Kidney (tissue), 14 donors: Measurements from ENCODE around the gene FLII. TPM values are rescaled to one million over a fixed set of nuclear protein-coding genes. Genes with fewer than 3 reads are reported as not detected.

Source experiments
- DNase-seq, 5 donors: peaks; one replicate each; pipeline ENCODE4 v3.0.0-alpha.2; 2013 to 2020
- FAIRE-seq: peaks from 2 replicates; lab custom pipeline; 2012; peaks lifted over from hg19 to GRCh38; lab: Jason Lieb, UNC
- H3K27ac ChIP-seq, 2 donors: one replicate each; pipeline ENCODE4 v1.7.0; 2013; ENCODE audit warnings: low read depth in 2 of 2, low read length in 2 of 2, inconsistent platforms in 1 of 2
- H3K27me3 ChIP-seq: one replicate; pipeline ENCODE4 v1.7.1; 2013; ENCODE audit warnings: low read length, inconsistent platforms; ENCODE audit not compliant: control insufficient read depth, insufficient read depth
- H3K36me3 ChIP-seq, 3 donors: one replicate each; pipeline versions ENCODE4 v1.7.0 to v1.7.1; 2013; ENCODE audit warnings: low read length in 3 of 3, control low read depth in 1 of 3, inconsistent platforms in 1 of 3; ENCODE audit not compliant: insufficient read depth in 3 of 3, control insufficient read depth in 2 of 3
- H3K4me1 ChIP-seq, 3 donors: one replicate each; pipeline versions ENCODE4 v1.7.0 to v1.7.1; 2013; ENCODE audit warnings: low read length in 3 of 3, inconsistent platforms in 1 of 3, low read depth in 1 of 3; ENCODE audit not compliant: control insufficient read depth in 2 of 3, insufficient read depth in 2 of 3
- H3K4me3 ChIP-seq, 3 donors: one replicate each; pipeline versions ENCODE4 v1.7.0 to v1.8.1; 2013; ENCODE audit warnings: low read length in 3 of 3, control low read depth in 1 of 3, inconsistent platforms in 1 of 3
- H3K9ac ChIP-seq, 3 donors: one replicate each; pipeline versions ENCODE4 v1.7.0 to v1.7.1; 2013; ENCODE audit warnings: low read length in 3 of 3, control low read depth in 1 of 3, inconsistent platforms in 1 of 3
- H3K9me3 ChIP-seq, 3 donors: one replicate each; pipeline versions ENCODE4 v1.7.0 to v1.7.1; 2013; ENCODE audit warnings: low read length in 3 of 3, control low read depth in 1 of 3, inconsistent platforms in 1 of 3; ENCODE audit not compliant: control insufficient read depth in 2 of 3, insufficient read depth in 1 of 3
- intact Hi-C: fragments of 100-400 bp; cut with DNase I; formaldehyde crosslinking; loops from one replicate; pipeline ENCODE4 v1.11.1; 2022
- polyA plus RNA-seq: library from polyadenylated mRNA; stranded (reverse); fragments of 350-450 nt; fragmentation: Illumina TruSeq; extraction: RNeasy Lipid Tissue Mini Kit (QIAGEN cat#74804); gene quantifications from one replicate; pipeline ENCODE4 v1.2.3, GENCODE V29; 2014; ENCODE audit warnings: low read depth, low replicate concordance; ENCODE audit not compliant: insufficient read depth
- total RNA-seq: library from RNA; stranded (reverse); fragmentation: NEBNext Ultra II Directional; extraction: Animal tissue kit (Norgen Biotek cat#: 25700); gene quantifications from one replicate; pipeline ENCODE4 v1.2.1, GENCODE V29; 2021
- TF ChIP-seq, protein P1 (sequence below): IDR thresholded peaks from 3 replicates; pipeline ENCODE4 v1.5.1; 2012; ENCODE audit warnings: mild to moderate bottlenecking, moderate library complexity, borderline replicate concordance; ENCODE audit not compliant: insufficient read depth; ENCODE audit errors: extremely low read depth
- donor health status: control.
- donor health status: control.
- donor health status: control.
- donor health status: control.
- donor health status: control.
- donor health status: DM: yes; HTN: yes; CAD: no.
- donor health status: Normal renal cell carcinoma (clear cell type).

Gene FLII
- total and polyA plus RNA-seq, 2 donors from 2014 or later: 139 to 301 TPM

DNA sequence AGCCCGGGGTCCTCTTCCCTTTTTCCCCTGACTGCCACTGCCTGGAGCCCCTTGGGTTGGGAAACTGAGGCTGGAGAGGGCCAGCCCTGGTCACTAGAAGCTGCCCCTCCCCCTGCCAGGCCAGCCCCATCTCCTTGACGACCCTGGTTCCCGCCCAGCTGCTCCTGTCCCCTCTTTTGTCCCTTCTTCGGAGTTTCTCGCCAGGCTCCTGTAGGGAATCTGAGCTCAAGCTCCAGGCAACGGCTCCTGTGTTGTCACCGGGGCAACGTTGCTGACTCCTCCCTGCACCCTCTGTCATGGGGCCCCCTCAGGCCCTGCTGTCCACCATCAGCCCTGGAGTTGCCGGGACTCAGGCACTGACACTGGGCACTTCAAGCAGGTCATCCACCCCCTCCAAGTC, 27.4 kb downstream of the FLII start:
- DNase-seq (peak in 4 of 5 donors; percentile 50 to 67 (median 58)), FAIRE-seq (no peak)
- H3K9ac ChIP-seq: no peak overlapping the region
- peaks cover 0 to 5% (median 3%) of the 10 kb centered on the region in 3 donors for H3K36me3 ChIP-seq
- H3K27ac ChIP-seq: no peak overlapping the region
- intact Hi-C loops: no loop called here
- H3K4me1 ChIP-seq: peaks cover 0 to 4% (median 3%) of the 10 kb centered on the region in 3 donors
- TF ChIP-seq, protein P1, sequence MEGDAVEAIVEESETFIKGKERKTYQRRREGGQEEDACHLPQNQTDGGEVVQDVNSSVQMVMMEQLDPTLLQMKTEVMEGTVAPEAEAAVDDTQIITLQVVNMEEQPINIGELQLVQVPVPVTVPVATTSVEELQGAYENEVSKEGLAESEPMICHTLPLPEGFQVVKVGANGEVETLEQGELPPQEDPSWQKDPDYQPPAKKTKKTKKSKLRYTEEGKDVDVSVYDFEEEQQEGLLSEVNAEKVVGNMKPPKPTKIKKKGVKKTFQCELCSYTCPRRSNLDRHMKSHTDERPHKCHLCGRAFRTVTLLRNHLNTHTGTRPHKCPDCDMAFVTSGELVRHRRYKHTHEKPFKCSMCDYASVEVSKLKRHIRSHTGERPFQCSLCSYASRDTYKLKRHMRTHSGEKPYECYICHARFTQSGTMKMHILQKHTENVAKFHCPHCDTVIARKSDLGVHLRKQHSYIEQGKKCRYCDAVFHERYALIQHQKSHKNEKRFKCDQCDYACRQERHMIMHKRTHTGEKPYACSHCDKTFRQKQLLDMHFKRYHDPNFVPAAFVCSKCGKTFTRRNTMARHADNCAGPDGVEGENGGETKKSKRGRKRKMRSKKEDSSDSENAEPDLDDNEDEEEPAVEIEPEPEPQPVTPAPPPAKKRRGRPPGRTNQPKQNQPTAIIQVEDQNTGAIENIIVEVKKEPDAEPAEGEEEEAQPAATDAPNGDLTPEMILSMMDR: no peak
- H3K4me3 ChIP-seq: no peak overlapping the region
- no peaks in the 10 kb centered on the region for H3K27me3 ChIP-seq
- no peaks in the 10 kb centered on the region for H3K9me3 ChIP-seq

DNA sequence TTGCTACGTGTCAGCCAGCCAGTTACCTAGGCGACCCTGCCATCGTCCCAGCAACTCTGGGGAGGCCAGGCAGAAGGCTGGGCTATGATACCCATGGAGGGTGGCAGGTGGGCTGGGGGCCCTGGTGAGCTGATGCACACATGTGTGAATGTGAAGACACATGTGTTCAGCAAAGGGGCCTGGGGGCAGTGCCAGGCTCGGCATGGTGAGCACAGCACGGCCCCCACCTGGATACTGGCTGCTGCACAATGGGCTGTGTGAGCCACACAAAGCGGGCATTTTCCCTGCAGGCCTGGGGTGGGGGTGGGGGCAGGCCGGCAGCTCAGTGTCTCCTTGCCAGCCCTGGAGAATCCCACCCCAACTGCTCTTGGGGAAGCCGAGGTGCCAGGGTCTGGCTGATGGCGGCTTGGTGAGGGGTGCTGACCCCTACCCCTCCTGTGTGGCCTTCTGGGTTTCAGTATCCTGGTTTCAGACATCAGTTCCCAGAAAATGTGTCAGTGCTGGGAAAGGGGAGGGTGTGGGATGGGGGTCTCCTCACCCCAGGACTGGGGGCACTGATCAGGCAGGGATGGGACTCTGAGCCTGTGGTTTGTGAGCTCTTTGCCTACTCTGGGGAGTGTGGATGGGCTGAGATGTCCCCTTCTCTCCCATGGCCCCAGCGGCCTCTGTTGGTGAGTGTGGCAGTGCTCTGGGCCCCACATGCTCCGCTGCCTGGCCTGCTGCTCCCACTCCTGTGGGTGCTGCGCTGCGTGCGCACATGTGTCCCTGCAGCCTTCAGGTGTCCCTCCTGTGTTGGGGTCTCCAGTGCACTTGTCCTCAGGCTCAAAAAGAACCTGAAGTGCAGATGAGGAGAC, 28.0 kb downstream of the FLII start:
- TF ChIP-seq, protein P1: no peak
- intact Hi-C loops: no loop called here
- H3K27ac ChIP-seq: no peak overlapping the region
- peak in 1 of 5 donors; percentile 40 for DNase-seq
- no peak overlapping the region for H3K4me3 ChIP-seq
- no peak overlapping the region for H3K9ac ChIP-seq
- no peaks in the 10 kb centered on the region for H3K9me3 ChIP-seq
- H3K4me1 ChIP-seq: peaks cover 0 to 6% (median 3%) of the 10 kb centered on the region in 3 donors
- FAIRE-seq: no peak
- H3K27me3 ChIP-seq: no peaks in the 10 kb centered on the region
- H3K36me3 ChIP-seq: peaks cover 0 to 5% (median 3%) of the 10 kb centered on the region in 3 donors

DNA sequence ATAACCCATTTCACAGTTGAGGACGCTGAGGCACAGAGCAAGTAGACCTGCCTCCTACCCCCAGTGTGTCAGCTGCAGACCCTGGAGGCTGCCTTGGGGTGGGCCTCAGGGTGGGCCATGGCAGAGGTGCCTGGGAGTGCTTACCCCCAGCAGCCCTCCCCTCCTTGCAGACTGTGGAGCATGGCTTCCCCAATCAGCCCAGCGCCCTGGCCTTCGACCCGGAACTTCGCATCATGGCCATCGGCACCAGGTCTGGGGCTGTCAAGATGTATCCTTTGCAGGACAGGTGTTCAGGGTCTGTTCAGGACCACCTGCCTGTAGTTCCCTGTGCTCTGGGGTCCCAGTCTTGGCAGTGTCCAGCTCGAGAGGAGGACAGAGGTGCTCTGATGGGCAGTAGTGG, 28.8 kb downstream of the FLII start:
- DNase-seq: peak in 1 of 5 donors; percentile 38
- TF ChIP-seq, protein P1: no peak
- no peak for FAIRE-seq

More for the DNA sequence above, 28.8 kb downstream of the FLII start:
- H3K4me3 ChIP-seq: no peak overlapping the region
- H3K9ac ChIP-seq: no peak overlapping the region
- intact Hi-C loops: no loop called here
- H3K27me3 ChIP-seq: no peaks in the 10 kb centered on the region
- H3K36me3 ChIP-seq: peaks cover 0 to 3% (median 3%) of the 10 kb centered on the region in 3 donors
- no peaks in the 10 kb centered on the region for H3K9me3 ChIP-seq
- no peak overlapping the region for H3K27ac ChIP-seq
- H3K4me1 ChIP-seq: peaks cover 0 to 6% (median 6%) of the 10 kb centered on the region in 3 donors
